GM23338 (cell line): Measurements from ENCODE around the gene BRD3. TPM values are rescaled to one million over a fixed set of nuclear protein-coding genes. Genes with fewer than 3 reads are reported as not detected.

Experiments
- ATAC-seq: fragments of 200-7000 bp; cut with Tn5 transposase; 3 replicates; pipeline ENCODE4 v1.9.1; 2020
- DNase-seq: peaks from one replicate; pipeline ENCODE4 v3.0.0-alpha.2; 2015; ENCODE audit warnings: low spot score
- H2AFZ ChIP-seq: fragments of 200-600 bp; sonication (generic); 2 replicates; pipeline ENCODE4 v1.8.0; 2016; ENCODE audit warnings: antibody characterized with exemption, mild to moderate bottlenecking, moderate library complexity
- H3F3A ChIP-seq: fragments of 200-600 bp; sonication (generic); replicated peaks from 2 replicates; pipeline ENCODE4 v1.8.0; 2017; ENCODE audit warnings: antibody characterized with exemption, mixed run types, low read depth
- H3K27ac ChIP-seq: fragments of 200-600 bp; sonication (generic); 2 replicates; pipeline ENCODE4 v1.6.1; 2016; ENCODE audit warnings: low read depth
- H3K27me3 ChIP-seq: fragments of 200-600 bp; sonication (generic); 2 replicates; pipeline ENCODE4 v1.8.0; 2016; ENCODE audit warnings: mild to moderate bottlenecking, mixed run types, moderate library complexity; ENCODE audit not compliant: insufficient read depth
- H3K36me3 ChIP-seq: fragments of 200-600 bp; sonication (generic); 2 replicates; pipeline ENCODE4 v1.8.0; 2016; ENCODE audit warnings: mild to moderate bottlenecking; ENCODE audit not compliant: insufficient read depth
- H3K4me1 ChIP-seq: fragments of 200-600 bp; sonication (generic); 2 replicates; pipeline ENCODE4 v1.8.0; 2016; ENCODE audit warnings: mild to moderate bottlenecking, moderate library complexity; ENCODE audit not compliant: insufficient read depth
- H3K4me2 ChIP-seq: fragments of 200-600 bp; sonication (generic); 2 replicates; pipeline ENCODE4 v1.7.1; 2017; ENCODE audit warnings: mixed run types
- H3K4me3 ChIP-seq: fragments of 200-600 bp; sonication (generic); 2 replicates; pipeline ENCODE4 v1.6.1; 2016; ENCODE audit warnings: mixed run types
- H3K79me2 ChIP-seq: fragments of 200-600 bp; sonication (generic); replicated peaks from 2 replicates; pipeline ENCODE4 v1.8.0; 2017; ENCODE audit warnings: mild to moderate bottlenecking; ENCODE audit not compliant: insufficient read depth
- H3K9me2 ChIP-seq: fragments of 200-600 bp; sonication (generic); 2 replicates; pipeline ENCODE4 v1.8.0; 2017; ENCODE audit not compliant: insufficient read depth
- H4K20me1 ChIP-seq: fragments of 200-600 bp; sonication (generic); replicated peaks from 2 replicates; pipeline ENCODE4 v1.8.0; 2017; ENCODE audit warnings: mild to moderate bottlenecking; ENCODE audit not compliant: insufficient read depth
- H3K27ac Mint-ChIP-seq: 2 replicates; pipeline ENCODE4 v1.8.0; 2020; ENCODE audit warnings: inconsistent platforms, mild to moderate bottlenecking, moderate library complexity, mixed read lengths
- H3K27me3 Mint-ChIP-seq: 3 replicates; pipeline ENCODE4 v1.8.0; 2022; ENCODE audit warnings: low read depth, mild to moderate bottlenecking, moderate library complexity, mixed read lengths, inconsistent platforms; ENCODE audit not compliant: insufficient read depth, poor library complexity
- H3K36me3 Mint-ChIP-seq: 3 replicates; pipeline ENCODE4 v1.8.0; 2021; ENCODE audit warnings: low read depth, mild to moderate bottlenecking, inconsistent platforms, moderate library complexity, mixed read lengths
- H3K4me1 Mint-ChIP-seq: 3 replicates; pipeline ENCODE4 v1.8.0; 2020; ENCODE audit warnings: mild to moderate bottlenecking, inconsistent platforms, mixed read lengths
- H3K4me3 Mint-ChIP-seq: 3 replicates; pipeline ENCODE4 v1.8.0; 2021; ENCODE audit warnings: moderate library complexity, mild to moderate bottlenecking, inconsistent platforms, mixed read lengths
- H3K9me3 Mint-ChIP-seq: 3 replicates; pipeline ENCODE4 v1.8.0; 2020; ENCODE audit warnings: moderate library complexity, mild to moderate bottlenecking, inconsistent platforms, mixed read lengths
- CREB1 ChIP-seq: fragments of 250-450 bp; sonication (Bioruptor Pico); IDR thresholded peaks from 2 replicates; pipeline ENCODE4 v1.5.0; 2020; ENCODE audit warnings: low read depth, mild to moderate bottlenecking, moderate library complexity
- EZH2 ChIP-seq: fragments of 200-600 bp; sonication (generic); IDR thresholded peaks from one replicate; pipeline ENCODE4 v1.8.0; 2017; ENCODE audit warnings: antibody characterized with exemption, mild to moderate bottlenecking, low read depth; ENCODE audit not compliant: unreplicated experiment
- EZH2phosphoT487 ChIP-seq: fragments of 200-600 bp; sonication (generic); IDR thresholded peaks from one replicate; pipeline ENCODE4 v1.8.1; 2018; ENCODE audit warnings: antibody characterized with exemption; ENCODE audit not compliant: unreplicated experiment
- JUNB ChIP-seq: IDR thresholded peaks from one replicate; pipeline ENCODE4 v1.6.1; 2016; ENCODE audit warnings: antibody characterized with exemption; ENCODE audit not compliant: unreplicated experiment
- NANOG ChIP-seq: IDR thresholded peaks from 2 replicates; pipeline ENCODE4 v1.6.1; 2016; ENCODE audit warnings: antibody characterized with exemption, borderline replicate concordance
- POLR2AphosphoS5 ChIP-seq: IDR thresholded peaks from 2 replicates; pipeline ENCODE4 v1.6.1; 2016; ENCODE audit warnings: antibody characterized with exemption, low read depth
- STAT1 ChIP-seq: IDR thresholded peaks from one replicate; pipeline ENCODE4 v1.6.1; 2016; ENCODE audit warnings: antibody characterized with exemption; ENCODE audit not compliant: unreplicated experiment
- ZNF114 ChIP-seq: fragments of 250-450 bp; sonication (Bioruptor Pico); IDR thresholded peaks from 2 replicates; pipeline ENCODE4 v1.5.0; 2020; ENCODE audit warnings: mild to moderate bottlenecking, moderate library complexity
- ZNF331 ChIP-seq: fragments of 250-450 bp; sonication (Bioruptor Pico); IDR thresholded peaks from 2 replicates; pipeline ENCODE4 v1.5.0; 2020; ENCODE audit warnings: low read depth, mild to moderate bottlenecking, moderate library complexity
- ZNF462 ChIP-seq: fragments of 250-450 bp; sonication (Bioruptor Pico); IDR thresholded peaks from 2 replicates; pipeline ENCODE4 v1.5.0; 2020; ENCODE audit warnings: mild to moderate bottlenecking, moderate library complexity
- polyA plus RNA-seq: library from polyadenylated mRNA; unstranded; fragments of >200 nt; fragmentation: Nextera tagmentation; extraction: Ambion mirVana; gene quantifications from 2 replicates; pipeline ENCODE4 v1.2.1, GENCODE V29; 2016
- total RNA-seq: library from RNA; depleted of rRNA; stranded (reverse); fragments of >200 nt; shearing (Covaris generic); gene quantifications from 2 replicates; pipeline ENCODE4 v1.2.3, GENCODE V29; 2014
- TF ChIP-seq, protein P1 (sequence below): IDR thresholded peaks from one replicate; pipeline ENCODE4 v1.6.1; 2018; ENCODE audit warnings: antibody characterized with exemption; ENCODE audit not compliant: unreplicated experiment
- TF ChIP-seq, protein P2 (sequence below): IDR thresholded peaks from 2 replicates; pipeline ENCODE4 v1.6.1; 2016; ENCODE audit warnings: antibody characterized with exemption
- TF ChIP-seq, protein P3 (sequence below), 2 experiments: fragments of 200-600 bp in 1 of 2; sonication (generic) in 1 of 2; conservative IDR thresholded peaks; 2 replicates each; pipeline versions ENCODE4 v1.5.1 to v1.6.1; 2016 to 2017; ENCODE audit warnings: antibody characterized with exemption in 2 of 2, low read depth in 2 of 2, mild to moderate bottlenecking in 2 of 2, moderate library complexity in 1 of 2

Gene BRD3
- total and polyA plus RNA-seq, 2 experiments from 2014 or later: 46.0 to 88.0 TPM

GRCh38 chr9:134064711-134065110 lies 3.1 kb downstream of the BRD3 start:
- Histone ChIP-seq H3K27ac (no peak overlapping the region), H3K27me3 (no peaks in the 10 kb centered on the region), H3K4me3 (no peak overlapping the region), H4K20me1 (peaks cover 56% of the 10 kb centered on the region), H2AFZ (no peak overlapping the region), H3K4me2 (no peak overlapping the region), H3F3A (no peaks in the 10 kb centered on the region), H3K79me2 (peaks cover 74% of the 10 kb centered on the region), H3K36me3 (no peaks in the 10 kb centered on the region), H3K9me2 (no peaks in the 10 kb centered on the region), H3K4me1 (peaks cover 14% of the 10 kb centered on the region)
- peaks cover 16% of the 10 kb centered on the region for H3K27me3 Mint-ChIP-seq
- DNase-seq: peak; percentile 43
- H3K4me3 Mint-ChIP-seq: no peak overlapping the region
- no peak for ATAC-seq
- TF ChIP-seq EZH2phosphoT487: no peak
- TF ChIP-seq STAT1: no peak
- no peak for TF ChIP-seq NANOG
- TF ChIP-seq, protein P1, sequence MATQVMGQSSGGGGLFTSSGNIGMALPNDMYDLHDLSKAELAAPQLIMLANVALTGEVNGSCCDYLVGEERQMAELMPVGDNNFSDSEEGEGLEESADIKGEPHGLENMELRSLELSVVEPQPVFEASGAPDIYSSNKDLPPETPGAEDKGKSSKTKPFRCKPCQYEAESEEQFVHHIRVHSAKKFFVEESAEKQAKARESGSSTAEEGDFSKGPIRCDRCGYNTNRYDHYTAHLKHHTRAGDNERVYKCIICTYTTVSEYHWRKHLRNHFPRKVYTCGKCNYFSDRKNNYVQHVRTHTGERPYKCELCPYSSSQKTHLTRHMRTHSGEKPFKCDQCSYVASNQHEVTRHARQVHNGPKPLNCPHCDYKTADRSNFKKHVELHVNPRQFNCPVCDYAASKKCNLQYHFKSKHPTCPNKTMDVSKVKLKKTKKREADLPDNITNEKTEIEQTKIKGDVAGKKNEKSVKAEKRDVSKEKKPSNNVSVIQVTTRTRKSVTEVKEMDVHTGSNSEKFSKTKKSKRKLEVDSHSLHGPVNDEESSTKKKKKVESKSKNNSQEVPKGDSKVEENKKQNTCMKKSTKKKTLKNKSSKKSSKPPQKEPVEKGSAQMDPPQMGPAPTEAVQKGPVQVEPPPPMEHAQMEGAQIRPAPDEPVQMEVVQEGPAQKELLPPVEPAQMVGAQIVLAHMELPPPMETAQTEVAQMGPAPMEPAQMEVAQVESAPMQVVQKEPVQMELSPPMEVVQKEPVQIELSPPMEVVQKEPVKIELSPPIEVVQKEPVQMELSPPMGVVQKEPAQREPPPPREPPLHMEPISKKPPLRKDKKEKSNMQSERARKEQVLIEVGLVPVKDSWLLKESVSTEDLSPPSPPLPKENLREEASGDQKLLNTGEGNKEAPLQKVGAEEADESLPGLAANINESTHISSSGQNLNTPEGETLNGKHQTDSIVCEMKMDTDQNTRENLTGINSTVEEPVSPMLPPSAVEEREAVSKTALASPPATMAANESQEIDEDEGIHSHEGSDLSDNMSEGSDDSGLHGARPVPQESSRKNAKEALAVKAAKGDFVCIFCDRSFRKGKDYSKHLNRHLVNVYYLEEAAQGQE: no peak
- TF ChIP-seq ZNF114 (CRISPR knock-in tag): no peak
- TF ChIP-seq, protein P2, sequence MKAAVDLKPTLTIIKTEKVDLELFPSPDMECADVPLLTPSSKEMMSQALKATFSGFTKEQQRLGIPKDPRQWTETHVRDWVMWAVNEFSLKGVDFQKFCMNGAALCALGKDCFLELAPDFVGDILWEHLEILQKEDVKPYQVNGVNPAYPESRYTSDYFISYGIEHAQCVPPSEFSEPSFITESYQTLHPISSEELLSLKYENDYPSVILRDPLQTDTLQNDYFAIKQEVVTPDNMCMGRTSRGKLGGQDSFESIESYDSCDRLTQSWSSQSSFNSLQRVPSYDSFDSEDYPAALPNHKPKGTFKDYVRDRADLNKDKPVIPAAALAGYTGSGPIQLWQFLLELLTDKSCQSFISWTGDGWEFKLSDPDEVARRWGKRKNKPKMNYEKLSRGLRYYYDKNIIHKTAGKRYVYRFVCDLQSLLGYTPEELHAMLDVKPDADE: no peak
- TF ChIP-seq EZH2: no peak
- TF ChIP-seq POLR2AphosphoS5: no peak
- TF ChIP-seq ZNF331 (CRISPR knock-in tag): no peak
- TF ChIP-seq, protein P3, sequence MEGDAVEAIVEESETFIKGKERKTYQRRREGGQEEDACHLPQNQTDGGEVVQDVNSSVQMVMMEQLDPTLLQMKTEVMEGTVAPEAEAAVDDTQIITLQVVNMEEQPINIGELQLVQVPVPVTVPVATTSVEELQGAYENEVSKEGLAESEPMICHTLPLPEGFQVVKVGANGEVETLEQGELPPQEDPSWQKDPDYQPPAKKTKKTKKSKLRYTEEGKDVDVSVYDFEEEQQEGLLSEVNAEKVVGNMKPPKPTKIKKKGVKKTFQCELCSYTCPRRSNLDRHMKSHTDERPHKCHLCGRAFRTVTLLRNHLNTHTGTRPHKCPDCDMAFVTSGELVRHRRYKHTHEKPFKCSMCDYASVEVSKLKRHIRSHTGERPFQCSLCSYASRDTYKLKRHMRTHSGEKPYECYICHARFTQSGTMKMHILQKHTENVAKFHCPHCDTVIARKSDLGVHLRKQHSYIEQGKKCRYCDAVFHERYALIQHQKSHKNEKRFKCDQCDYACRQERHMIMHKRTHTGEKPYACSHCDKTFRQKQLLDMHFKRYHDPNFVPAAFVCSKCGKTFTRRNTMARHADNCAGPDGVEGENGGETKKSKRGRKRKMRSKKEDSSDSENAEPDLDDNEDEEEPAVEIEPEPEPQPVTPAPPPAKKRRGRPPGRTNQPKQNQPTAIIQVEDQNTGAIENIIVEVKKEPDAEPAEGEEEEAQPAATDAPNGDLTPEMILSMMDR (conservative IDR thresholded peaks at IDR 0.05; ENCODE audit: low read depth in 2 of 2): no peak
- TF ChIP-seq ZNF462: no peak
- TF ChIP-seq CREB1 (CRISPR knock-in tag): no peak
- no peak for TF ChIP-seq JUNB
- peaks cover 42% of the 10 kb centered on the region for H3K4me1 Mint-ChIP-seq
- peaks cover 7% of the 10 kb centered on the region for H3K36me3 Mint-ChIP-seq
- H3K27ac Mint-ChIP-seq: no peak overlapping the region
- no peaks in the 10 kb centered on the region for H3K9me3 Mint-ChIP-seq
